K562 (cell line): ENCODE measurements around the gene TUB. TPM values are rescaled to one million over a fixed set of nuclear protein-coding genes. Genes with fewer than 3 reads are reported as not detected.

Experiments used
- ATAC-seq: fragments of 200-7000 bp; cut with Tn5 transposase; 3 replicates; pipeline ENCODE4 v1.9.1; 2020; ENCODE audit warnings: moderate library complexity
- BruUV-seq: library from RNA; stranded (reverse); fragments of 400-500 nt; replicated peaks from 2 replicates; lab custom pipeline; 2021; lab: Mats Ljungman, UMichigan
- CTCF ChIA-PET: fragments of 300-600 bp; formaldehyde crosslinking; extraction: SDS; loops from one replicate; lab custom pipeline; 2021; ENCODE audit warnings: low intra/inter-chr PET ratio; lab: Yijun Ruan, JAX
- POLR2A ChIA-PET: fragments of 300-600, 350-650 bp; sonication (Branson Sonifier 250); formaldehyde crosslinking; extraction: SDS; loops from one replicate; lab custom pipeline; 2021; ENCODE audit warnings: antibody characterized with exemption, inconsistent platforms; lab: Yijun Ruan, JAX
- DNase-seq, 4 experiments: peaks; one replicate each; pipeline versions ENCODE4 v3.0.0 to v3.0.0-alpha.2; 2011 to 2018; ENCODE audit warnings: low spot score in 3 of 4, mixed read lengths in 3 of 4; ENCODE audit errors: extremely low read depth in 1 of 4
- FAIRE-seq: peaks from 2 replicates; lab custom pipeline; 2011; peaks lifted over from hg19 to GRCh38; lab: Jason Lieb, UNC
- H2AFZ ChIP-seq: 2 replicates; pipeline ENCODE4 v1.6.0; 2011; ENCODE audit warnings: low read depth, low read length, control low read depth, inconsistent platforms
- H3K27ac ChIP-seq: fragments of 200-600 bp; 3 replicates; pipeline ENCODE4 v1.8.0; 2011; ENCODE audit warnings: low read depth, mild to moderate bottlenecking, control low read depth, inconsistent platforms, low read length, moderate library complexity, mixed read lengths; ENCODE audit errors: extremely low read depth
- H3K27me3 ChIP-seq, 2 experiments: fragments of 300-600 bp in 1 of 2; 2 replicates in 1 of 2; 3 replicates in 1 of 2; pipeline versions ENCODE4 v1.6.0 to v1.8.0; 2011; ENCODE audit warnings: inconsistent platforms in 2 of 2, low read length in 2 of 2, mild to moderate bottlenecking in 1 of 2, mixed read lengths in 1 of 2, moderate library complexity in 1 of 2; ENCODE audit not compliant: control insufficient read depth in 2 of 2, insufficient read depth in 2 of 2
- H3K36me3 ChIP-seq: fragments of 300-600 bp; 3 replicates; pipeline ENCODE4 v1.8.0; 2011; ENCODE audit warnings: mild to moderate bottlenecking, low read length, inconsistent platforms; ENCODE audit not compliant: control insufficient read depth, insufficient read depth
- H3K4me1 ChIP-seq, 2 experiments: fragments of 200-600 bp in 1 of 2; replicated peaks in 1 of 2; 2 replicates in 1 of 2; 3 replicates in 1 of 2; pipeline versions ENCODE4 v1.5.1 to v1.8.0; 2011; ENCODE audit warnings: inconsistent platforms in 2 of 2, low read length in 2 of 2, mild to moderate bottlenecking in 1 of 2, mixed read lengths in 1 of 2, moderate library complexity in 1 of 2; ENCODE audit not compliant: control insufficient read depth in 2 of 2, insufficient read depth in 2 of 2
- H3K4me2 ChIP-seq: 2 replicates; pipeline ENCODE4 v1.6.1; 2011; ENCODE audit warnings: low read length, control low read depth, inconsistent platforms, mixed read lengths; ENCODE audit not compliant: insufficient read depth
- H3K4me3 ChIP-seq: fragments of 200-600 bp; sonication (generic), shearing (Covaris generic); 2 replicates; pipeline ENCODE4 v1.5.1; 2016; ENCODE audit warnings: control low read depth, inconsistent platforms
- H3K79me2 ChIP-seq: fragments of 200-600 bp; 3 replicates; pipeline ENCODE4 v1.8.0; 2011; ENCODE audit warnings: low read length, inconsistent platforms; ENCODE audit not compliant: control insufficient read depth, insufficient read depth
- H3K9ac ChIP-seq, 2 experiments: 2 replicates each; pipeline versions ENCODE4 v1.6.0 to v1.6.1; 2011; ENCODE audit warnings: low read depth in 2 of 2, low read length in 2 of 2, control low read depth in 1 of 2, inconsistent platforms in 1 of 2, mild to moderate bottlenecking in 1 of 2, mixed read lengths in 1 of 2; ENCODE audit not compliant: insufficient read depth in 1 of 2
- H3K9me1 ChIP-seq: one replicate; pipeline ENCODE4 v1.6.0; 2011; ENCODE audit warnings: inconsistent platforms, mild to moderate bottlenecking, low read length, moderate library complexity; ENCODE audit not compliant: control insufficient read depth, insufficient read depth
- H3K9me3 ChIP-seq: replicated peaks from 2 replicates; pipeline ENCODE4 v1.5.1; 2011; ENCODE audit warnings: low read depth, low read length, inconsistent platforms; ENCODE audit not compliant: control insufficient read depth, insufficient read depth
- H4K20me1 ChIP-seq: replicated peaks from 2 replicates; pipeline ENCODE4 v1.6.1; 2011; ENCODE audit warnings: low read length, inconsistent platforms, mixed read lengths; ENCODE audit not compliant: control insufficient read depth, insufficient read depth
- MTF1 ChIP-seq: fragments of 250-450 bp; sonication (Bioruptor Pico); IDR thresholded peaks from 2 replicates; pipeline ENCODE4 v1.9.0; 2021; ENCODE audit warnings: moderate library complexity, mild to moderate bottlenecking, inconsistent platforms, borderline replicate concordance
- RBFOX2 ChIP-seq: fragments of 200-400 bp; formaldehyde crosslinking; IDR thresholded peaks from 2 replicates; pipeline ENCODE4 v1.6.1; 2017; ENCODE audit warnings: low read depth, mild to moderate bottlenecking, low read length, moderate library complexity
- RBM14 ChIP-seq: fragments of 200-400 bp; formaldehyde crosslinking; IDR thresholded peaks from 2 replicates; pipeline ENCODE4 v1.6.1; 2018; ENCODE audit warnings: low read depth, mild to moderate bottlenecking, low read length, moderate library complexity, borderline replicate concordance; ENCODE audit not compliant: insufficient read depth
- SMC3 ChIP-seq: conservative IDR thresholded peaks from 2 replicates; pipeline ENCODE4 v1.6.1; 2011; ENCODE audit warnings: low read depth, low read length, improper control_type of control experiment; ENCODE audit not compliant: insufficient read depth
- TAF7 ChIP-seq: fragments of 450-650 bp; IDR thresholded peaks from 2 replicates; pipeline ENCODE4 v1.6.1; 2016; ENCODE audit warnings: missing genetic modification characterization, missing compliant biosample characterization
- ZFP1 ChIP-seq: fragments of 450-650 bp; formaldehyde crosslinking; IDR thresholded peaks from 2 replicates; pipeline ENCODE4 v1.4.0; 2020; ENCODE audit warnings: mild to moderate bottlenecking, mixed read lengths
- ZNF444 ChIP-seq: fragments of 250-450 bp; sonication (Bioruptor Pico); IDR thresholded peaks from 2 replicates; pipeline ENCODE4 v1.4.0; 2020; ENCODE audit warnings: mild to moderate bottlenecking, moderate library complexity
- ZNF584 ChIP-seq: fragments of 200-800 bp; sonication (Bioruptor generic); IDR thresholded peaks from 2 replicates; pipeline ENCODE4 v1.6.1; 2016; ENCODE audit warnings: low read depth, mild to moderate bottlenecking, missing genetic modification characterization, missing compliant biosample characterization
- WGBS: fragments of 100-300 bp; shearing (Covaris generic); methylation state at CpG from one replicate; pipeline ENCODE4 v1.1.6; 2016; ENCODE audit warnings: low coverage, mixed read lengths; ENCODE audit not compliant: insufficient coverage; ENCODE audit errors: missing lambda C conversion rate; 5-methylcytosine and 5-hydroxymethylcytosine counted together
- in situ Hi-C: fragments of 300-500 bp; cut with MboI; formaldehyde crosslinking; loops from 4 replicates; pipeline ENCODE4 v1.15.0; 2018; ENCODE audit warnings: inconsistent platforms, mixed read lengths
- intact Hi-C: fragments of 100-400 bp; cut with micrococcal nuclease; formaldehyde crosslinking; loops from 2 replicates; pipeline ENCODE4 v1.14.2; 2022
- polyA plus RNA-seq, 8 experiments: library from polyadenylated mRNA; depleted of rRNA in 4 of 8; stranded (reverse) in 5 of 8; unstranded in 3 of 8; fragments of >200 nt; fragmentation: Nextera tagmentation in 2 of 8; fragmentation: Illumina TruSeq in 1 of 8; extraction: Ambion mirVana in 2 of 8; extraction: Trizol in 1 of 8; gene quantifications; 2 replicates each; pipeline versions ENCODE4 v1.2.1 to v1.2.3, GENCODE V29; 2011 to 2014; ENCODE audit warnings: inconsistent platforms in 1 of 8, missing spikeins in 1 of 8
- total RNA-seq, 7 experiments: library from RNA; depleted of rRNA in 6 of 7; stranded (reverse); fragments of >200 nt in 6 of 7; fragmentation: Illumina TruSeq in 2 of 7; extraction: Trizol in 2 of 7; gene quantifications; 2 replicates each; pipeline versions ENCODE4 v1.2.1 to v1.2.3, GENCODE V29; 2011 to 2021; ENCODE audit warnings: low replicate concordance in 1 of 7
- TF ChIP-seq, protein P1 (sequence below), 2 experiments: IDR thresholded peaks; 2 replicates each; pipeline ENCODE4 v1.6.1; 2011; ENCODE audit warnings: borderline replicate concordance in 1 of 2, control low read depth in 1 of 2, low read depth in 1 of 2, low read length in 1 of 2, mild to moderate bottlenecking in 1 of 2, mixed read lengths in 1 of 2, moderate library complexity in 1 of 2; ENCODE audit not compliant: insufficient read depth in 1 of 2, insufficient read length in 1 of 2, poor library complexity in 1 of 2, severe bottlenecking in 1 of 2; ENCODE audit errors: extremely low read depth in 1 of 2
- TF ChIP-seq, protein P2 (sequence below): fragments of 450-650 bp; conservative IDR thresholded peaks from 2 replicates; pipeline ENCODE4 v1.6.1; 2016; ENCODE audit warnings: missing genetic modification characterization, low read depth, mild to moderate bottlenecking, missing compliant biosample characterization, moderate library complexity
- TF ChIP-seq, protein P3 (sequence below), 2 experiments: fragments of 450-650 bp; IDR thresholded peaks; 2 replicates each; pipeline ENCODE4 v1.6.1; 2016
- TF ChIP-seq, protein P4 (sequence below), 3 experiments: IDR thresholded peaks in 2 of 3; conservative IDR thresholded peaks in 1 of 3; 2 replicates each; pipeline ENCODE4 v1.5.1; 2011 to 2012; ENCODE audit warnings: low read length in 3 of 3, mild to moderate bottlenecking in 3 of 3, control low read depth in 2 of 3, improper control_type of control experiment in 1 of 3, inconsistent platforms in 1 of 3, low read depth in 1 of 3, mixed read lengths in 1 of 3, moderate library complexity in 1 of 3; ENCODE audit not compliant: insufficient read depth in 2 of 3
- TF ChIP-seq, protein P5 (sequence below): fragments of 450-650 bp; IDR thresholded peaks from 2 replicates; pipeline ENCODE4 v1.6.1; 2017; ENCODE audit warnings: antibody characterized with exemption

The TUB gene
- total and polyA plus RNA-seq, 9 of the 15 experiments (the other 6 are each of a cell fraction or from before 2014, with no cell fraction given): not detected

DNA sequence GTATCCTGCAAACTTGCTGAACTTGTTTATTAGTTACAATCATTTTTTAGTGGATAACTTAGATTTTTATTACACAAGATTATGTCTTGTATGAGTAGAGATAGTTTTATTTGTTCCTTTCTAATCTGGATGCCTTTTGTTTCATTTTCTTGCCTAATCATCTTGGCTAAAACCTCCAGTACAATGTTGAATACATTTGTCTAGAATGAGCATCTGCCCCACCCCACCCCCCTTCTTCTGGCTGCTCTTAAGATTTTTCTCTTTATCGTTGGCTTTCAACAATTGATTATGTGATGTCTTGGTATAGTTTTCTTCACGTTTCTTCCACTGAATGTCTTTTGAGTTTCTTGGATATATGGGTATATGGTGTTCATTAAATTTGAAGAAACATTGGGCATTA, 37.3 kb upstream of the TUB start:
- in situ Hi-C loops: no loop called here
- FAIRE-seq (no peak), DNase-seq (no peak)
- H3K27ac ChIP-seq: no peak overlapping the region
- no peak overlapping the region for H3K4me3 ChIP-seq
- H3K4me1 ChIP-seq: no peaks in the 10 kb centered on the region
- no TSS peak for BruUV-seq
- no peaks in the 10 kb centered on the region for H3K9me1 ChIP-seq
- no peaks in the 10 kb centered on the region for H4K20me1 ChIP-seq
- POLR2A ChIA-PET: no interaction called here
- no peak overlapping the region for H3K4me2 ChIP-seq
- no peaks in the 10 kb centered on the region for H3K9me3 ChIP-seq
- TF ChIP-seq, protein P1, sequence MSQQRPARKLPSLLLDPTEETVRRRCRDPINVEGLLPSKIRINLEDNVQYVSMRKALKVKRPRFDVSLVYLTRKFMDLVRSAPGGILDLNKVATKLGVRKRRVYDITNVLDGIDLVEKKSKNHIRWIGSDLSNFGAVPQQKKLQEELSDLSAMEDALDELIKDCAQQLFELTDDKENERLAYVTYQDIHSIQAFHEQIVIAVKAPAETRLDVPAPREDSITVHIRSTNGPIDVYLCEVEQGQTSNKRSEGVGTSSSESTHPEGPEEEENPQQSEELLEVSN (IDR thresholded peaks at IDR 0.05; ENCODE audit: borderline replicate concordance in 1 of 2, extremely low read depth in 1 of 2, insufficient read depth in 1 of 2, insufficient read length in 1 of 2, low read depth in 1 of 2, low read length in 1 of 2, poor library complexity in 1 of 2, severe bottlenecking in 1 of 2): no peak
- TF ChIP-seq, protein P2, sequence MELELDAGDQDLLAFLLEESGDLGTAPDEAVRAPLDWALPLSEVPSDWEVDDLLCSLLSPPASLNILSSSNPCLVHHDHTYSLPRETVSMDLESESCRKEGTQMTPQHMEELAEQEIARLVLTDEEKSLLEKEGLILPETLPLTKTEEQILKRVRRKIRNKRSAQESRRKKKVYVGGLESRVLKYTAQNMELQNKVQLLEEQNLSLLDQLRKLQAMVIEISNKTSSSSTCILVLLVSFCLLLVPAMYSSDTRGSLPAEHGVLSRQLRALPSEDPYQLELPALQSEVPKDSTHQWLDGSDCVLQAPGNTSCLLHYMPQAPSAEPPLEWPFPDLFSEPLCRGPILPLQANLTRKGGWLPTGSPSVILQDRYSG (tag): no peak
- TF ChIP-seq RBFOX2: no peak
- TF ChIP-seq, protein P3, sequence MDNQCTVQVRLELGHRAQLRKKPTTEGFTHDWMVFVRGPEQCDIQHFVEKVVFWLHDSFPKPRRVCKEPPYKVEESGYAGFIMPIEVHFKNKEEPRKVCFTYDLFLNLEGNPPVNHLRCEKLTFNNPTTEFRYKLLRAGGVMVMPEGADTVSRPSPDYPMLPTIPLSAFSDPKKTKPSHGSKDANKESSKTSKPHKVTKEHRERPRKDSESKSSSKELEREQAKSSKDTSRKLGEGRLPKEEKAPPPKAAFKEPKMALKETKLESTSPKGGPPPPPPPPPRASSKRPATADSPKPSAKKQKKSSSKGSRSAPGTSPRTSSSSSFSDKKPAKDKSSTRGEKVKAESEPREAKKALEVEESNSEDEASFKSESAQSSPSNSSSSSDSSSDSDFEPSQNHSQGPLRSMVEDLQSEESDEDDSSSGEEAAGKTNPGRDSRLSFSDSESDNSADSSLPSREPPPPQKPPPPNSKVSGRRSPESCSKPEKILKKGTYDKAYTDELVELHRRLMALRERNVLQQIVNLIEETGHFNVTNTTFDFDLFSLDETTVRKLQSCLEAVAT (IDR thresholded peaks at IDR 0.05): no peak
- TF ChIP-seq ZNF584: no peak
- TF ChIP-seq ZNF444 (CRISPR knock-in tag): no peak
- TF ChIP-seq, protein P4, sequence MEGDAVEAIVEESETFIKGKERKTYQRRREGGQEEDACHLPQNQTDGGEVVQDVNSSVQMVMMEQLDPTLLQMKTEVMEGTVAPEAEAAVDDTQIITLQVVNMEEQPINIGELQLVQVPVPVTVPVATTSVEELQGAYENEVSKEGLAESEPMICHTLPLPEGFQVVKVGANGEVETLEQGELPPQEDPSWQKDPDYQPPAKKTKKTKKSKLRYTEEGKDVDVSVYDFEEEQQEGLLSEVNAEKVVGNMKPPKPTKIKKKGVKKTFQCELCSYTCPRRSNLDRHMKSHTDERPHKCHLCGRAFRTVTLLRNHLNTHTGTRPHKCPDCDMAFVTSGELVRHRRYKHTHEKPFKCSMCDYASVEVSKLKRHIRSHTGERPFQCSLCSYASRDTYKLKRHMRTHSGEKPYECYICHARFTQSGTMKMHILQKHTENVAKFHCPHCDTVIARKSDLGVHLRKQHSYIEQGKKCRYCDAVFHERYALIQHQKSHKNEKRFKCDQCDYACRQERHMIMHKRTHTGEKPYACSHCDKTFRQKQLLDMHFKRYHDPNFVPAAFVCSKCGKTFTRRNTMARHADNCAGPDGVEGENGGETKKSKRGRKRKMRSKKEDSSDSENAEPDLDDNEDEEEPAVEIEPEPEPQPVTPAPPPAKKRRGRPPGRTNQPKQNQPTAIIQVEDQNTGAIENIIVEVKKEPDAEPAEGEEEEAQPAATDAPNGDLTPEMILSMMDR (IDR thresholded peaks at IDR 0.05 in 2 of 3, conservative IDR thresholded peaks at IDR 0.05 in 1 of 3; ENCODE audit: insufficient read depth in 2 of 3, low read depth in 1 of 3, low read length in 3 of 3): no peak
- no peak for TF ChIP-seq MTF1
- no peak for TF ChIP-seq RBM14
- TF ChIP-seq, protein P5, sequence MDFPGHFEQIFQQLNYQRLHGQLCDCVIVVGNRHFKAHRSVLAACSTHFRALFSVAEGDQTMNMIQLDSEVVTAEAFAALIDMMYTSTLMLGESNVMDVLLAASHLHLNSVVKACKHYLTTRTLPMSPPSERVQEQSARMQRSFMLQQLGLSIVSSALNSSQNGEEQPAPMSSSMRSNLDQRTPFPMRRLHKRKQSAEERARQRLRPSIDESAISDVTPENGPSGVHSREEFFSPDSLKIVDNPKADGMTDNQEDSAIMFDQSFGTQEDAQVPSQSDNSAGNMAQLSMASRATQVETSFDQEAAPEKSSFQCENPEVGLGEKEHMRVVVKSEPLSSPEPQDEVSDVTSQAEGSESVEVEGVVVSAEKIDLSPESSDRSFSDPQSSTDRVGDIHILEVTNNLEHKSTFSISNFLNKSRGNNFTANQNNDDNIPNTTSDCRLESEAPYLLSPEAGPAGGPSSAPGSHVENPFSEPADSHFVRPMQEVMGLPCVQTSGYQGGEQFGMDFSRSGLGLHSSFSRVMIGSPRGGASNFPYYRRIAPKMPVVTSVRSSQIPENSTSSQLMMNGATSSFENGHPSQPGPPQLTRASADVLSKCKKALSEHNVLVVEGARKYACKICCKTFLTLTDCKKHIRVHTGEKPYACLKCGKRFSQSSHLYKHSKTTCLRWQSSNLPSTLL: no peak
- TF ChIP-seq TAF7 (tag): no peak
- no peak for TF ChIP-seq SMC3
- TF ChIP-seq ZFP1 (CRISPR knock-in tag): no peak
- TF ChIP-seq, all 486 proteins: peak for 0
- Histone ChIP-seq H3K36me3 (no peaks in the 10 kb centered on the region), H3K9ac (no peak overlapping the region), H3K27me3 (peaks cover 0 to 3% of the 10 kb centered on the region in 2 experiments; a peak in 1 of 5 replicates), H3K79me2 (no peaks in the 10 kb centered on the region), H2AFZ (no peak overlapping the region)
- no peak for ATAC-seq
- CTCF ChIA-PET: no interaction called here
- WGBS: 0% methylated on average over 2 of the region's 2 CpGs
- intact Hi-C loops: no loop called here
